HCT116 (cell line): ENCODE results near the gene EEFSEC. TPM values are rescaled to one million over a fixed set of nuclear protein-coding genes. Genes with fewer than 3 reads are reported as not detected.

Source experiments
- ATAC-seq: fragments of 200-7000 bp; cut with Tn5 transposase; 2 replicates; pipeline ENCODE4 v1.9.1; 2020; ENCODE audit warnings: mild to moderate bottlenecking, moderate library complexity
- BruUV-seq: library from RNA; stranded (reverse); fragments of 400-500 nt; replicated peaks from 2 replicates; lab custom pipeline; 2021; lab: Mats Ljungman, UMichigan
- CTCF ChIA-PET: fragments of 300-600 bp; sonication (Branson Sonifier 250); formaldehyde crosslinking; loops from one replicate; lab custom pipeline; 2021; ENCODE audit warnings: antibody characterized with exemption; lab: Charles Lee
- POLR2A ChIA-PET: fragments of 300-600, 350-600 bp; sonication (Branson Sonifier 250); formaldehyde crosslinking; loops from one replicate; lab custom pipeline; 2021; ENCODE audit warnings: antibody characterized with exemption; lab: Charles Lee
- RAD21 ChIA-PET, 2 experiments: fragments of 300-600 bp; sonication (Branson Sonifier 250); formaldehyde crosslinking; loops; one replicate each; lab custom pipeline; 2023; ENCODE audit warnings: low total read pairs in 2 of 2; ENCODE audit not compliant: uncharacterized antibody in 2 of 2, unreplicated experiment in 2 of 2, low non-redundant PET in 1 of 2; lab: Charles Lee
- DNase-seq: peaks from one replicate; pipeline ENCODE4 v3.0.0-alpha.2; 2010; ENCODE audit warnings: low read depth, low spot score
- H2AFZ ChIP-seq: fragments of 200-600 bp; shearing (Covaris generic), sonication (generic); 2 replicates; pipeline ENCODE4 v1.6.1; 2017; ENCODE audit warnings: low read depth, mixed run types, mixed read lengths, antibody characterized with exemption, low read length; ENCODE audit not compliant: poor library complexity, severe bottlenecking
- H3K27ac ChIP-seq: 2 replicates; pipeline ENCODE4 v1.5.1; 2012; ENCODE audit warnings: low read depth, low read length
- H3K27me3 ChIP-seq: fragments of 200-600 bp; sonication (generic); 2 replicates; pipeline ENCODE4 v1.6.1; 2016; ENCODE audit warnings: mixed run types, low read length, mixed read lengths; ENCODE audit not compliant: insufficient read depth
- H3K36me3 ChIP-seq, 2 experiments: fragments of 200-500 bp in 1 of 2; fragments of 200-600 bp in 1 of 2; sonication (Bioruptor generic) in 1 of 2; sonication (generic) in 1 of 2; 2 replicates each; pipeline versions ENCODE4 v1.5.1 to v1.6.1; 2014 to 2016; ENCODE audit warnings: low read length in 2 of 2, inconsistent platforms in 1 of 2, mixed read lengths in 1 of 2, mixed run types in 1 of 2; ENCODE audit not compliant: insufficient read depth in 2 of 2, control insufficient read depth in 1 of 2
- H3K4me1 ChIP-seq, 2 experiments: fragments of 200-600 bp in 1 of 2; sonication (generic) in 1 of 2; 2 replicates each; pipeline versions ENCODE4 v1.5.1 to v1.6.1; 2012 to 2017; ENCODE audit warnings: low read length in 2 of 2, inconsistent platforms in 1 of 2, mild to moderate bottlenecking in 1 of 2, mixed read lengths in 1 of 2, mixed run types in 1 of 2, moderate library complexity in 1 of 2; ENCODE audit not compliant: insufficient read depth in 2 of 2, control insufficient read depth in 1 of 2
- H3K4me2 ChIP-seq: fragments of 200-600 bp; sonication (generic); 2 replicates; pipeline ENCODE4 v1.6.1; 2017; ENCODE audit warnings: mixed run types, low read length, mixed read lengths
- H3K4me3 ChIP-seq, 2 experiments: fragments of 200-600 bp in 1 of 2; sonication (generic) in 1 of 2; replicated peaks in 1 of 2; 2 replicates each; pipeline ENCODE4 v1.5.1; 2011 to 2016; ENCODE audit warnings: low read length in 2 of 2, control low read depth in 1 of 2, low read depth in 1 of 2, mild to moderate bottlenecking in 1 of 2, mixed read lengths in 1 of 2, mixed run types in 1 of 2
- H3K79me2 ChIP-seq: fragments of 200-600 bp; sonication (generic); 2 replicates; pipeline ENCODE4 v1.6.1; 2017; ENCODE audit warnings: mild to moderate bottlenecking, mixed run types, low read length, moderate library complexity, mixed read lengths; ENCODE audit not compliant: insufficient read depth
- H3K9ac ChIP-seq: fragments of 200-600 bp; sonication (generic); 2 replicates; pipeline ENCODE4 v1.6.1; 2016; ENCODE audit warnings: low read length, mixed read lengths
- H3K9me2 ChIP-seq: fragments of 200-600 bp; sonication (generic), shearing (Covaris generic); 2 replicates; pipeline ENCODE4 v1.6.1; 2017; ENCODE audit warnings: mixed run types, mild to moderate bottlenecking, moderate library complexity; ENCODE audit not compliant: insufficient read depth
- H3K9me3 ChIP-seq, 2 experiments: fragments of 200-500 bp in 1 of 2; fragments of 200-600 bp in 1 of 2; sonication (Bioruptor generic) in 1 of 2; sonication (generic) in 1 of 2; 2 replicates each; pipeline ENCODE4 v1.6.1; 2014 to 2017; ENCODE audit warnings: low read length in 2 of 2, mixed read lengths in 2 of 2, inconsistent platforms in 1 of 2, low read depth in 1 of 2, mild to moderate bottlenecking in 1 of 2, mixed run types in 1 of 2, moderate library complexity in 1 of 2; ENCODE audit not compliant: control insufficient read depth in 1 of 2, insufficient read depth in 1 of 2
- H4K20me1 ChIP-seq: fragments of 200-600 bp; sonication (generic), shearing (Covaris generic); 2 replicates; pipeline ENCODE4 v1.6.1; 2017; ENCODE audit warnings: mixed run types, mild to moderate bottlenecking, moderate library complexity; ENCODE audit not compliant: insufficient read depth
- CEBPB ChIP-seq: IDR thresholded peaks from 2 replicates; pipeline ENCODE4 v1.6.1; 2012; ENCODE audit warnings: low read depth
- EGR1 ChIP-seq: IDR thresholded peaks from 2 replicates; pipeline ENCODE4 v1.6.1; 2012; ENCODE audit warnings: low read depth
- ELF1 ChIP-seq: IDR thresholded peaks from 2 replicates; pipeline ENCODE4 v1.6.1; 2012; ENCODE audit warnings: low read depth, borderline replicate concordance
- EZH2 ChIP-seq: fragments of 200-600 bp; sonication (generic); IDR thresholded peaks from 2 replicates; pipeline ENCODE4 v1.6.1; 2017; ENCODE audit warnings: antibody characterized with exemption, mixed run types
- EZH2phosphoT487 ChIP-seq: fragments of 200-600 bp; IDR thresholded peaks from 2 replicates; pipeline ENCODE4 v1.6.1; 2018; ENCODE audit warnings: antibody characterized with exemption, borderline replicate concordance
- JUND ChIP-seq: IDR thresholded peaks from 2 replicates; pipeline ENCODE4 v1.6.1; 2012
- POLR2A ChIP-seq: IDR thresholded peaks from 2 replicates; pipeline ENCODE4 v1.7.0; 2011; ENCODE audit warnings: borderline replicate concordance; ENCODE audit not compliant: insufficient read depth, insufficient read length; ENCODE audit errors: extremely low read depth
- intact Hi-C: fragments of 100-400 bp; cut with micrococcal nuclease; formaldehyde crosslinking; loops from 2 replicates; pipeline ENCODE4 v1.10.0; 2022
- total RNA-seq: library from RNA; stranded (reverse); gene quantifications from one replicate; pipeline ENCODE4 v1.2.1, GENCODE V29; 2021; ENCODE audit not compliant: unreplicated experiment
- TF ChIP-seq, protein P1 (sequence below): IDR thresholded peaks from 2 replicates; pipeline ENCODE4 v1.6.1; 2012; ENCODE audit warnings: low read depth

EEFSEC gene
- total RNA-seq, 1 experiment from 2014 or later, result 16.1 TPM

DNA sequence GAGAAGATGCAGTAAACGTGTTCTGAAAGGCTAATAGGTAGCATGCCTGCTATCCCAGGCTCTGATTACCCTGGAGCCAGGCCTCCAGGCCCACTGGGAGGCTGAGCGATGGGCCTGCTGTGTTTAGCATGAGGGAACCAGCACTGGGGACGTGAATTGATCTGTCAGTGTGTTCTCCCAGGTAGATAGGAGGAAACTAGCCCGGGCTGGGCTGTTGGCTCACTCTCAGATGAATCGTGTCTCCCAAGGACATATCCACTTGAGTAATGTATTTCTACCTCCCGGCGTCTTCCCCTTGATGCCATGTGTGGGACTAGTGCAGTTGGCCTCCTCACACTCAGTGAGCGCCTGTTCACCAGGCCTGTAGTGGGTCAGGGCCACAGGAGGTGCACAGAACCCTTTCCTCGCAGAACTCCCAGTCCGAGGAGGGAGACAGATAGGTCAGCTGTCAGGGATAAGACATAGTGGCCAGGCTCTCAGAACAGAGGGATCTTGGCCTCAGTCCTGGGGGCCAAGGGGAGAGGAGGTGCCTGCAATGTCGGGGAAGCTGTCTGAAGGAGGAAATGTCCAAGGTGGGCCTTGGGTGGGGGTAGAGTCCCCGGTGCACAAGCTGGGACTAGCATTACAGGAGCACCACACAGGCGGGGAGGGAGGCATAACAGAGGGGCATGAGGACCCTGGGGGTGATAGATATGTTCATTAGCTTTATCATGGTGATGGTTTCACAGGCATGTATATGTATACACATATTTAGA, 201.7 kb downstream of the EEFSEC start:
- POLR2A ChIA-PET, result no interaction called here
- no peaks in the 10 kb centered on the region for H3K79me2 ChIP-seq
- CTCF ChIA-PET, result no interaction called here
- RAD21 ChIA-PET, result no interaction called here
- no peak overlapping the region for H3K4me3 ChIP-seq
- no peak for TF ChIP-seq EZH2
- TF ChIP-seq CEBPB, result no peak
- no peak for TF ChIP-seq JUND
- TF ChIP-seq EGR1, result no peak
- H3K9me3 ChIP-seq, result no peaks in the 10 kb centered on the region
- H3K4me1 ChIP-seq, result no peaks in the 10 kb centered on the region; a peak in 1 of 4 replicates
- H3K9me2 ChIP-seq, result no peaks in the 10 kb centered on the region
- no TSS peak for BruUV-seq
- ATAC-seq (no peak), DNase-seq (no peak)
- H3K4me2 ChIP-seq, result no peak overlapping the region
- H3K27ac ChIP-seq, result no peak overlapping the region
- no peak overlapping the region for H2AFZ ChIP-seq
- no peaks in the 10 kb centered on the region for H3K36me3 ChIP-seq
- no peaks in the 10 kb centered on the region for H3K27me3 ChIP-seq
- intact Hi-C loops, result no loop called here
- no peak overlapping the region for H3K9ac ChIP-seq
- no peaks in the 10 kb centered on the region for H4K20me1 ChIP-seq

DNA sequence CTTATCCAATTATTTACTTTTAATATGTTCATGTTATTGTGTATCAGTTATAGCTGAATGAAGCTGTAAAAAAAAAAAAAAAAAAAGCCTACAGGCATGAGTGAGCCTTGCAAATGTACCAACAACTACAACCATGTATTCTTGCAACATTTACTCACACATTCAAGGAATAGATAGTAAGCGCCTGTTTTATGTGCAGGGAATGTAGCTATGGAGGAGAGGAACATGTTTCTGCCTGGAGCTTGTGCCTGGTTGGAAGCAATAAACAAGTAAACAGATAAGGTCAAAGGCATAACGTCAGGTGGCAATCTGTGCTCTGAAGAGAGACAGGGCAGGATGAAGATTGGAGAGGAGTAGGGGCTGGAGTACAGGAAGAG, 202.2 kb downstream of the EEFSEC start:
- ChIA-PET CTCF (no interaction called here), POLR2A (no interaction called here), RAD21 (no interaction called here)
- Histone ChIP-seq H3K79me2 (no peaks in the 10 kb centered on the region), H4K20me1 (no peaks in the 10 kb centered on the region), H3K4me3 (no peak overlapping the region), H3K36me3 (no peaks in the 10 kb centered on the region), H2AFZ (no peak overlapping the region), H3K9ac (no peak overlapping the region), H3K27me3 (no peaks in the 10 kb centered on the region), H3K4me2 (no peak overlapping the region), H3K9me3 (no peaks in the 10 kb centered on the region), H3K9me2 (no peaks in the 10 kb centered on the region), H3K27ac (no peak overlapping the region), H3K4me1 (no peaks in the 10 kb centered on the region; a peak in 1 of 4 replicates)
- DNase-seq (no peak), ATAC-seq (no peak)
- no TSS peak for BruUV-seq
- intact Hi-C loops, result no loop called here
- TF ChIP-seq ELF1 (no peak), EGR1 (no peak), POLR2A (no peak), EZH2phosphoT487 (no peak)
- TF ChIP-seq, protein P1, sequence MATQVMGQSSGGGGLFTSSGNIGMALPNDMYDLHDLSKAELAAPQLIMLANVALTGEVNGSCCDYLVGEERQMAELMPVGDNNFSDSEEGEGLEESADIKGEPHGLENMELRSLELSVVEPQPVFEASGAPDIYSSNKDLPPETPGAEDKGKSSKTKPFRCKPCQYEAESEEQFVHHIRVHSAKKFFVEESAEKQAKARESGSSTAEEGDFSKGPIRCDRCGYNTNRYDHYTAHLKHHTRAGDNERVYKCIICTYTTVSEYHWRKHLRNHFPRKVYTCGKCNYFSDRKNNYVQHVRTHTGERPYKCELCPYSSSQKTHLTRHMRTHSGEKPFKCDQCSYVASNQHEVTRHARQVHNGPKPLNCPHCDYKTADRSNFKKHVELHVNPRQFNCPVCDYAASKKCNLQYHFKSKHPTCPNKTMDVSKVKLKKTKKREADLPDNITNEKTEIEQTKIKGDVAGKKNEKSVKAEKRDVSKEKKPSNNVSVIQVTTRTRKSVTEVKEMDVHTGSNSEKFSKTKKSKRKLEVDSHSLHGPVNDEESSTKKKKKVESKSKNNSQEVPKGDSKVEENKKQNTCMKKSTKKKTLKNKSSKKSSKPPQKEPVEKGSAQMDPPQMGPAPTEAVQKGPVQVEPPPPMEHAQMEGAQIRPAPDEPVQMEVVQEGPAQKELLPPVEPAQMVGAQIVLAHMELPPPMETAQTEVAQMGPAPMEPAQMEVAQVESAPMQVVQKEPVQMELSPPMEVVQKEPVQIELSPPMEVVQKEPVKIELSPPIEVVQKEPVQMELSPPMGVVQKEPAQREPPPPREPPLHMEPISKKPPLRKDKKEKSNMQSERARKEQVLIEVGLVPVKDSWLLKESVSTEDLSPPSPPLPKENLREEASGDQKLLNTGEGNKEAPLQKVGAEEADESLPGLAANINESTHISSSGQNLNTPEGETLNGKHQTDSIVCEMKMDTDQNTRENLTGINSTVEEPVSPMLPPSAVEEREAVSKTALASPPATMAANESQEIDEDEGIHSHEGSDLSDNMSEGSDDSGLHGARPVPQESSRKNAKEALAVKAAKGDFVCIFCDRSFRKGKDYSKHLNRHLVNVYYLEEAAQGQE, result no peak
